Endothelial cell of umbilical vein (primary cell): ENCODE data around the gene GRAMD2B. TPM values are rescaled to one million over a fixed set of nuclear protein-coding genes. Genes with fewer than 3 reads are reported as not detected.

Experiments
- BruUV-seq: library from RNA; stranded (reverse); fragments of 400-500 nt; replicated peaks from 2 replicates; lab custom pipeline; 2021; lab: Mats Ljungman, UMichigan
- CTCF ChIA-PET: fragments of 300-600, 350-600 bp; sonication (Branson Sonifier 250); formaldehyde crosslinking; loops from one replicate; lab custom pipeline; 2021; ENCODE audit warnings: antibody characterized with exemption, inconsistent platforms; lab: Charles Lee
- POLR2A ChIA-PET: fragments of 300-600, 350-600 bp; sonication (Branson Sonifier 250); formaldehyde crosslinking; loops from one replicate; lab custom pipeline; 2021; ENCODE audit warnings: antibody characterized with exemption, inconsistent platforms; lab: Charles Lee
- DNase-seq: peaks from one replicate; pipeline ENCODE4 v3.0.0-alpha.2; 2011; ENCODE audit warnings: low read depth, low spot score
- FAIRE-seq: peaks from 2 replicates; lab custom pipeline; 2011; peaks lifted over from hg19 to GRCh38; lab: Jason Lieb, UNC
- H2AFZ ChIP-seq: 2 replicates; pipeline ENCODE4 v1.6.0; 2012; ENCODE audit warnings: low read depth, low read length, control low read depth, inconsistent platforms
- H3K27ac ChIP-seq: 2 replicates; pipeline ENCODE4 v1.5.1; 2011; ENCODE audit warnings: low read depth, mild to moderate bottlenecking, control low read depth, low read length, moderate library complexity; ENCODE audit not compliant: insufficient read depth
- H3K27me3 ChIP-seq, 2 experiments: 2 replicates each; pipeline versions ENCODE4 v1.6.0 to v1.6.1; 2011; ENCODE audit warnings: low read length in 2 of 2, mixed read lengths in 1 of 2; ENCODE audit not compliant: control insufficient read depth in 2 of 2, insufficient read depth in 2 of 2
- H3K36me3 ChIP-seq, 2 experiments: 2 replicates in 1 of 2; 3 replicates in 1 of 2; pipeline ENCODE4 v1.5.1; 2011; ENCODE audit warnings: low read length in 2 of 2, mild to moderate bottlenecking in 1 of 2, moderate library complexity in 1 of 2; ENCODE audit not compliant: control insufficient read depth in 2 of 2, insufficient read depth in 2 of 2; ENCODE audit errors: extremely low read depth in 1 of 2
- H3K4me1 ChIP-seq: 3 replicates; pipeline ENCODE4 v1.5.1; 2011; ENCODE audit warnings: mild to moderate bottlenecking, low read length; ENCODE audit not compliant: control insufficient read depth, insufficient read depth; ENCODE audit errors: extremely low read depth
- H3K4me2 ChIP-seq: 2 replicates; pipeline ENCODE4 v1.6.1; 2011; ENCODE audit warnings: low read length, control low read depth, mixed read lengths; ENCODE audit not compliant: insufficient read depth
- H3K4me3 ChIP-seq, 3 experiments: fragments of 200-600 bp in 1 of 3; sonication (generic), shearing (Covaris generic) in 1 of 3; replicated peaks in 1 of 3; 2 replicates each; pipeline ENCODE4 v1.5.1; 2011 to 2016; ENCODE audit warnings: control low read depth in 3 of 3, low read length in 3 of 3, mild to moderate bottlenecking in 2 of 3, inconsistent platforms in 1 of 3, low read depth in 1 of 3, moderate library complexity in 1 of 3; ENCODE audit not compliant: insufficient read depth in 1 of 3
- H3K79me2 ChIP-seq: 2 replicates; pipeline ENCODE4 v1.6.0; 2012; ENCODE audit warnings: low read length, inconsistent platforms; ENCODE audit not compliant: control insufficient read depth, insufficient read depth
- H3K9ac ChIP-seq: replicated peaks from 2 replicates; pipeline ENCODE3; 2011; ENCODE audit warnings: low read length, control low read depth; ENCODE audit not compliant: insufficient read depth; ENCODE audit errors: extremely low read depth
- H3K9me1 ChIP-seq: replicated peaks from 3 replicates; pipeline ENCODE4 v1.6.0; 2011; ENCODE audit warnings: mild to moderate bottlenecking, low read length; ENCODE audit not compliant: control insufficient read depth, insufficient read depth; ENCODE audit errors: extremely low read depth
- H3K9me3 ChIP-seq: replicated peaks from 2 replicates; pipeline ENCODE4 v1.5.1; 2012; ENCODE audit warnings: low read length, inconsistent platforms; ENCODE audit not compliant: control insufficient read depth, insufficient read depth
- H4K20me1 ChIP-seq: replicated peaks from 2 replicates; pipeline ENCODE3; 2011; ENCODE audit warnings: mild to moderate bottlenecking, low read length; ENCODE audit not compliant: control insufficient read depth, insufficient read depth; ENCODE audit errors: extremely low read depth
- EZH2 ChIP-seq: IDR thresholded peaks from 2 replicates; pipeline ENCODE4 v1.6.1; 2012; ENCODE audit warnings: borderline replicate concordance, low read depth, mild to moderate bottlenecking, moderate library complexity, low read length, inconsistent platforms; ENCODE audit not compliant: severe bottlenecking
- FOS ChIP-seq: IDR thresholded peaks from 2 replicates; pipeline ENCODE4 v1.6.1; 2011; ENCODE audit warnings: mild to moderate bottlenecking, low read length, moderate library complexity, borderline replicate concordance; ENCODE audit not compliant: insufficient read depth
- GATA2 ChIP-seq: IDR thresholded peaks from 2 replicates; pipeline ENCODE4 v1.7.0; 2011; ENCODE audit warnings: low read depth, mild to moderate bottlenecking, moderate library complexity, mixed read lengths, low read length; ENCODE audit not compliant: insufficient read length, insufficient read depth
- JUN ChIP-seq: IDR thresholded peaks from 2 replicates; pipeline ENCODE4 v1.6.1; 2011; ENCODE audit warnings: borderline replicate concordance, low read depth; ENCODE audit not compliant: insufficient read length, insufficient read depth
- MYC ChIP-seq: IDR thresholded peaks from one replicate; pipeline ENCODE4 v1.6.1; 2011; ENCODE audit warnings: mild to moderate bottlenecking, low read depth, low read length
- POLR2A ChIP-seq: IDR thresholded peaks from 2 replicates; pipeline ENCODE4 v1.6.1; 2012; ENCODE audit warnings: low read depth, mild to moderate bottlenecking, control low read depth, low read length
- POLR2AphosphoS5 ChIP-seq: IDR thresholded peaks from 2 replicates; pipeline ENCODE4 v1.6.1; 2012; ENCODE audit warnings: low read depth, mild to moderate bottlenecking, control low read depth, low read length, moderate library complexity; ENCODE audit not compliant: insufficient read depth
- dilution Hi-C: fragments of 300-500 bp; cut with MboI; formaldehyde crosslinking; loops from one replicate; pipeline ENCODE4 v1.15.0; 2019; ENCODE audit warnings: low sequenced_read_pairs; ENCODE audit not compliant: extremely low pct_ligation_motif_present
- intact Hi-C: fragments of 100-400 bp; cut with micrococcal nuclease; formaldehyde crosslinking; loops from one replicate; pipeline ENCODE4 v1.10.0; 2022
- polyA plus RNA-seq, 4 experiments: library from polyadenylated mRNA; depleted of rRNA in 3 of 4; stranded (reverse) in 3 of 4; unstranded in 1 of 4; fragments of >200 nt; gene quantifications; 2 replicates each; pipeline versions ENCODE4 v1.2.1 to v1.2.3, GENCODE V29; 2011 to 2012; ENCODE audit warnings: missing spikeins in 1 of 4
- total RNA-seq: library from RNA; stranded (reverse); gene quantifications from 2 replicates; pipeline ENCODE4 v1.2.3, GENCODE V29; 2021
- TF ChIP-seq, protein P1 (sequence below): IDR thresholded peaks from 2 replicates; pipeline ENCODE4 v1.6.1; 2011; ENCODE audit not compliant: insufficient read depth, insufficient read length
- TF ChIP-seq, protein P2 (sequence below), 2 donors: IDR thresholded peaks; 1 replicate in 1 of 2; 2 replicates in 1 of 2; pipeline ENCODE4 v1.5.1; 2011; ENCODE audit warnings: low read length in 2 of 2, mild to moderate bottlenecking in 2 of 2, moderate library complexity in 2 of 2, control low read depth in 1 of 2, inconsistent platforms in 1 of 2, low read depth in 1 of 2; ENCODE audit not compliant: insufficient read depth in 1 of 2; ENCODE audit errors: extremely low read depth in 1 of 2

The GRAMD2B gene
- total and polyA plus RNA-seq, 2 donors (not counting 3 experiments of a cell fraction or from before 2014, with no cell fraction given) = 2.0 to 5.5 TPM

DNA sequence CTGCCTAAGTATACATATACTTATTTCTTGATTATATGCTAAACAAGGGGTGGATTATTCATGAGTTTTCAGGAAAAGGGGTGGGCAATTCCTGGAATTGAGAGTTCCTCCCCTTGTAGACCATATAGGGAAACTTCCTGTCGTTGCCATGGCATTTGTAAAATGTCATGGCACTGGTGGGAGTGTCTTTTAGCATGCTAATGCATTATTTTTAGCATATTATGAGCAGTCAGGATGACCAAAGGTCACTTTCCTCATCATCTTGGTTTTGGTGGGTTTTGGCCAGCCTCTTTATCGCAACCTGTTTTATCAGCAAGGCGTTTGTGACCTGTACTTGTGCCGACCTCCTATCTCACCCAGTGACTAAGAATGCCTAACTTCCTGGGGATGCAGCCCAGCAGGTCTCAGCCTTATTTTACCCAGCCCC lies 90.9 kb downstream of the GRAMD2B start:
- Histone ChIP-seq H3K79me2 (no peaks in the 10 kb centered on the region), H3K4me1 (peaks cover 4% of the 10 kb centered on the region), H3K36me3 (no peaks in the 10 kb centered on the region), H3K9me1 (no peaks in the 10 kb centered on the region), H3K27me3 (no peaks in the 10 kb centered on the region), H3K9me3 (no peaks in the 10 kb centered on the region), H3K4me2 (no peak overlapping the region), H3K9ac (no peak overlapping the region), H3K27ac (no peak overlapping the region), H2AFZ (no peak overlapping the region), H3K4me3 (no peak overlapping the region), H4K20me1 (no peaks in the 10 kb centered on the region)
- CTCF ChIA-PET = interaction anchor here (3.6 kb wide), 1 partner anchor 14 kb away, joined by 12 read pairs; no protein-coding TSS in a partner anchor
- DNase-seq (no peak), FAIRE-seq (no peak)
- no peak for TF ChIP-seq JUN
- TF ChIP-seq, protein P1, sequence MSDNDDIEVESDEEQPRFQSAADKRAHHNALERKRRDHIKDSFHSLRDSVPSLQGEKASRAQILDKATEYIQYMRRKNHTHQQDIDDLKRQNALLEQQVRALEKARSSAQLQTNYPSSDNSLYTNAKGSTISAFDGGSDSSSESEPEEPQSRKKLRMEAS = no peak
- TF ChIP-seq MYC = no peak
- no peak for TF ChIP-seq EZH2
- TF ChIP-seq POLR2AphosphoS5 = no peak
- TF ChIP-seq GATA2 = no peak
- TF ChIP-seq, protein P2, sequence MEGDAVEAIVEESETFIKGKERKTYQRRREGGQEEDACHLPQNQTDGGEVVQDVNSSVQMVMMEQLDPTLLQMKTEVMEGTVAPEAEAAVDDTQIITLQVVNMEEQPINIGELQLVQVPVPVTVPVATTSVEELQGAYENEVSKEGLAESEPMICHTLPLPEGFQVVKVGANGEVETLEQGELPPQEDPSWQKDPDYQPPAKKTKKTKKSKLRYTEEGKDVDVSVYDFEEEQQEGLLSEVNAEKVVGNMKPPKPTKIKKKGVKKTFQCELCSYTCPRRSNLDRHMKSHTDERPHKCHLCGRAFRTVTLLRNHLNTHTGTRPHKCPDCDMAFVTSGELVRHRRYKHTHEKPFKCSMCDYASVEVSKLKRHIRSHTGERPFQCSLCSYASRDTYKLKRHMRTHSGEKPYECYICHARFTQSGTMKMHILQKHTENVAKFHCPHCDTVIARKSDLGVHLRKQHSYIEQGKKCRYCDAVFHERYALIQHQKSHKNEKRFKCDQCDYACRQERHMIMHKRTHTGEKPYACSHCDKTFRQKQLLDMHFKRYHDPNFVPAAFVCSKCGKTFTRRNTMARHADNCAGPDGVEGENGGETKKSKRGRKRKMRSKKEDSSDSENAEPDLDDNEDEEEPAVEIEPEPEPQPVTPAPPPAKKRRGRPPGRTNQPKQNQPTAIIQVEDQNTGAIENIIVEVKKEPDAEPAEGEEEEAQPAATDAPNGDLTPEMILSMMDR (IDR thresholded peaks at IDR 0.05; ENCODE audit: extremely low read depth in 1 of 2, insufficient read depth in 1 of 2, low read depth in 1 of 2, low read length in 2 of 2) = no peak
- no peak for TF ChIP-seq POLR2A
- TF ChIP-seq FOS = no peak
- dilution Hi-C loops = no loop called here
- BruUV-seq = no TSS peak
- intact Hi-C loops = no loop called here
- POLR2A ChIA-PET = interaction anchor here (0.5 kb wide), 1 partner anchor 289 kb away, joined by 3 read pairs; no protein-coding TSS in a partner anchor
